Lower lobe of right lung (tissue), 2 donors: ENCODE measurements around the gene CHTOP. TPM values are rescaled to one million over a fixed set of nuclear protein-coding genes. Genes with fewer than 3 reads are reported as not detected.

Experiments used
- ATAC-seq, 2 donors: fragments of 200-7000 bp; cut with Tn5 transposase; one replicate each; pipeline ENCODE4 v1.9.1; 2020 to 2022; ENCODE audit warnings: mild to moderate bottlenecking in 2 of 2, moderate library complexity in 2 of 2
- DNase-seq: peaks from one replicate; pipeline ENCODE4 v3.0.0-alpha.2; 2020
- H3K27ac ChIP-seq: fragments of 200-600 bp; one replicate; pipeline ENCODE4 v1.8.0; 2022
- H3K27me3 ChIP-seq: fragments of 200-600 bp; one replicate; pipeline ENCODE4 v1.8.0; 2022; ENCODE audit warnings: low read depth
- H3K36me3 ChIP-seq: fragments of 200-600 bp; one replicate; pipeline ENCODE4 v1.8.0; 2022; ENCODE audit warnings: mild to moderate bottlenecking
- H3K4me1 ChIP-seq: fragments of 200-600 bp; one replicate; pipeline ENCODE4 v1.8.0; 2022
- H3K4me3 ChIP-seq: fragments of 200-600 bp; one replicate; pipeline ENCODE4 v1.8.0; 2022; ENCODE audit warnings: mild to moderate bottlenecking
- H3K9me3 ChIP-seq: fragments of 200-600 bp; one replicate; pipeline ENCODE4 v1.8.0; 2022
- CTCF ChIP-seq: fragments of 200-600 bp; IDR thresholded peaks from one replicate; pipeline ENCODE4 v1.8.0; 2022; ENCODE audit warnings: antibody characterized with exemption, mild to moderate bottlenecking
- intact Hi-C: fragments of 100-400 bp; cut with DNase I; formaldehyde crosslinking; loops from one replicate; pipeline ENCODE4 v1.11.0; 2022
- microRNA-seq: library from miRNA; unstranded; fragments of <30 nt; microRNA quantifications from one replicate; pipeline ENCODE4 v1.2.0, GENCODE V29; 2020; ENCODE audit warnings: borderline number of aligned reads
- total RNA-seq: library from RNA; stranded (reverse); fragmentation: NEBNext Ultra II Directional; extraction: Animal tissue kit (Norgen Biotek cat#: 25700); gene quantifications from one replicate; pipeline ENCODE4 v1.2.1, GENCODE V29; 2021
- donor health status: DM: no; HTN: yes; CAD: no; lungs with severe emphysema.

The CHTOP gene
- total RNA-seq, 1 donor from 2014 or later = 72.2 TPM

DNA sequence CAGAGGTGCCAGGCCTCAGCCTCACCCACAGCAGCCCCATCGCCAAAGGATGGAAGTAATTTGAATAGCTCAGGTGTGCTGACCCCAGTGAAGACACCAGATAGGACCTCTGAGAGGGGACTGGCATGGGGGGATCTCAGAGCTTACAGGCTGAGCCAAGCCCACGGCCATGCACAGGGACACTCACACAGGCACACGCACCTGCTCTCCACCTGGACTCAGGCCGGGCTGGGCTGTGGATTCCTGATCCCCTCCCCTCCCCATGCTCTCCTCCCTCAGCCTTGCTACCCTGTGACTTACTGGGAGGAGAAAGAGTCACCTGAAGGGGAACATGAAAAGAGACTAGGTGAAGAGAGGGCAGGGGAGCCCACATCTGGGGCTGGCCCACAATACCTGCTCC, 59.6 kb downstream of the CHTOP start:
- intact Hi-C loops = no loop called here
- Histone ChIP-seq H3K4me1 (peaks cover 11% of the 10 kb centered on the region), H3K36me3 (peaks cover 26% of the 10 kb centered on the region), H3K9me3 (no peaks in the 10 kb centered on the region), H3K27me3 (no peaks in the 10 kb centered on the region), H3K27ac (no peak overlapping the region), H3K4me3 (no peak overlapping the region)
- ATAC-seq (no peak), DNase-seq (no peak)
- no peak for TF ChIP-seq CTCF

Small RNAs within 50 kb of the gene (microRNA-seq; reads per million reads assigned to microRNA genes)
- gene MIR8083 = not detected

Other genes starting within 250 kb of the CHTOP start
- 622 TPM for gene S100A8, start 243.0 kb upstream of the CHTOP start, total RNA-seq
- gene S100A7A, start 217.5 kb upstream of the CHTOP start, total RNA-seq = not detected
- not detected for gene S100A7, start 173.4 kb upstream of the CHTOP start, total RNA-seq
- 1,109 TPM for gene S100A6, start 98.1 kb upstream of the CHTOP start, total RNA-seq
- gene S100A5, start 93.1 kb upstream of the CHTOP start, total RNA-seq = not detected
- gene S100A4, start 88.3 kb upstream of the CHTOP start, total RNA-seq = 600 TPM
- 4.5 TPM for gene S100A3, start 84.8 kb upstream of the CHTOP start, total RNA-seq
- 3.8 TPM for gene S100A2, start 68.2 kb upstream of the CHTOP start, total RNA-seq
- 52.3 TPM for gene S100A16, start 20.9 kb upstream of the CHTOP start, total RNA-seq
- 138 TPM for gene S100A14, start 17.7 kb upstream of the CHTOP start, total RNA-seq
- 83.0 TPM for gene S100A13, start 6.6 kb upstream of the CHTOP start, total RNA-seq
- 0.71 TPM for gene S100A1, start 5.6 kb upstream of the CHTOP start, total RNA-seq
- 40.2 TPM for gene SNAPIN, start 24.6 kb downstream of the CHTOP start, total RNA-seq
- gene ILF2, start 36.9 kb downstream of the CHTOP start, total RNA-seq = 83.2 TPM
- gene NPR1, start 44.6 kb downstream of the CHTOP start, total RNA-seq = 58.8 TPM
- gene INTS3, start 94.0 kb downstream of the CHTOP start, total RNA-seq = 77.3 TPM
- 99.6 TPM for gene SLC27A3, start 141.3 kb downstream of the CHTOP start, total RNA-seq